Upper lobe of right lung (tissue), 1 donor: Measurements from ENCODE around the gene USE1. TPM values are rescaled to one million over a fixed set of nuclear protein-coding genes. Genes with fewer than 3 reads are reported as not detected.

ENCODE experiments used
- ATAC-seq: fragments of 200-7000 bp; cut with Tn5 transposase; one replicate; pipeline ENCODE4 v1.9.1; 2020; ENCODE audit warnings: mild to moderate bottlenecking, moderate library complexity
- DNase-seq: peaks from one replicate; pipeline ENCODE4 v3.0.0-alpha.2; 2020
- H3K27ac ChIP-seq: fragments of 200-600 bp; one replicate; pipeline ENCODE4 v1.8.0; 2022
- H3K27me3 ChIP-seq: fragments of 200-600 bp; one replicate; pipeline ENCODE4 v1.8.0; 2022; ENCODE audit warnings: mild to moderate bottlenecking
- H3K36me3 ChIP-seq: fragments of 200-600 bp; one replicate; pipeline ENCODE4 v1.8.0; 2022
- H3K4me1 ChIP-seq: fragments of 200-600 bp; one replicate; pipeline ENCODE4 v1.8.0; 2022
- H3K4me3 ChIP-seq: fragments of 200-600 bp; one replicate; pipeline ENCODE4 v1.8.0; 2022; ENCODE audit warnings: mild to moderate bottlenecking
- H3K9me3 ChIP-seq: fragments of 200-600 bp; one replicate; pipeline ENCODE4 v1.8.0; 2022
- intact Hi-C: fragments of 100-400 bp; cut with DNase I; formaldehyde crosslinking; loops from one replicate; pipeline ENCODE4 v1.11.0; 2022
- total RNA-seq: library from RNA; stranded (reverse); fragmentation: NEBNext Ultra II Directional; extraction: Animal tissue kit (Norgen Biotek cat#: 25700); gene quantifications from one replicate; pipeline ENCODE4 v1.2.1, GENCODE V29; 2021
- TF ChIP-seq, protein P1 (sequence below): fragments of 200-600 bp; IDR thresholded peaks from one replicate; pipeline ENCODE4 v1.8.0; 2022; ENCODE audit warnings: antibody characterized with exemption
- donor health status: DM: no; HTN: yes; CAD: no; lungs with severe emphysema.

The USE1 gene
- total RNA-seq, 1 donor from 2014 or later: 24.0 TPM

DNA sequence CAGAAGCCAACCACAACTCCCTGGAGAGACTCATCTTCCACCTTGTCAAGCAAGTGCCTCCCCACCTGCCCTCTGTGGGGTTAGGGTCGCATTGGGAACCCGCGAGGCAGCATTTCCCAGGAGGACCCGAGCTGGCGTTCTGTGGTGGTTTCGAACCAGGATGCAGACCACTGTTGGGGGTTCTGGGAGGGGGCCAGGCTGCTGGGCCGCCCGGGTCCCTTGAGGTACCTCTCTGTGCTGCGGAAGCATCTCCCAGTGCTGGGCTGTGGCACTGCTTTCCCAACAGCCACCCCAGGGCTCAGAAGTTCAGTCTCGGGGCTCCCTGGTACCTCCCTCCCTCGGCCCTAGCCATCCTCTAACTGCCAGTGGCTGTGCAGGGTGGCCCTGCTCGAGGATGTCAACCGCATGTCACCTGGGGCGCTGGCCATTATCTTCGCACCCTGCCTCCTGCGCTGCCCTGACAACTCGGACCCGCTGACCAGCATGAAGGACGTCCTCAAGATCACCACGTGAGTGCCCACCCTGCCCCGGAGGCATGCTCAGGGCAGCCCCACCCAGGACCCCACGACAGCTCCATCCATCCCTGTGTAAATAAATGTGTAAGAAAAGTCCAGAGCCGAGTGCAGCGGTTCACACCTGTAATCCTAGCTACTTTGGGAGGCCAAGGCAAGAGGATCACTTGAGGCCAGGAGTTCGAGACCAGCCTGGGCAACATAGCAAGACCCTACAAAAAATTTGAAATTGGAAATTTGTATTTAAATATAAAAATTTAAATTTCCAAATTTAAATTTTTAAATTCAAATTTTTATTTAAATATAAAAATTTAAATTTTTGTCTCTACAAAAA lies 8.2 kb upstream of the USE1 start:
- no peak overlapping the region for H3K27ac ChIP-seq
- no peak overlapping the region for H3K4me3 ChIP-seq
- no peak for ATAC-seq
- no peak for DNase-seq
- H3K36me3 ChIP-seq: peaks cover 65% of the 10 kb centered on the region
- no peaks in the 10 kb centered on the region for H3K4me1 ChIP-seq
- intact Hi-C loops: no loop called here
- H3K9me3 ChIP-seq: no peaks in the 10 kb centered on the region
- TF ChIP-seq, protein P1, sequence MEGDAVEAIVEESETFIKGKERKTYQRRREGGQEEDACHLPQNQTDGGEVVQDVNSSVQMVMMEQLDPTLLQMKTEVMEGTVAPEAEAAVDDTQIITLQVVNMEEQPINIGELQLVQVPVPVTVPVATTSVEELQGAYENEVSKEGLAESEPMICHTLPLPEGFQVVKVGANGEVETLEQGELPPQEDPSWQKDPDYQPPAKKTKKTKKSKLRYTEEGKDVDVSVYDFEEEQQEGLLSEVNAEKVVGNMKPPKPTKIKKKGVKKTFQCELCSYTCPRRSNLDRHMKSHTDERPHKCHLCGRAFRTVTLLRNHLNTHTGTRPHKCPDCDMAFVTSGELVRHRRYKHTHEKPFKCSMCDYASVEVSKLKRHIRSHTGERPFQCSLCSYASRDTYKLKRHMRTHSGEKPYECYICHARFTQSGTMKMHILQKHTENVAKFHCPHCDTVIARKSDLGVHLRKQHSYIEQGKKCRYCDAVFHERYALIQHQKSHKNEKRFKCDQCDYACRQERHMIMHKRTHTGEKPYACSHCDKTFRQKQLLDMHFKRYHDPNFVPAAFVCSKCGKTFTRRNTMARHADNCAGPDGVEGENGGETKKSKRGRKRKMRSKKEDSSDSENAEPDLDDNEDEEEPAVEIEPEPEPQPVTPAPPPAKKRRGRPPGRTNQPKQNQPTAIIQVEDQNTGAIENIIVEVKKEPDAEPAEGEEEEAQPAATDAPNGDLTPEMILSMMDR: no peak
- no peaks in the 10 kb centered on the region for H3K27me3 ChIP-seq

DNA sequence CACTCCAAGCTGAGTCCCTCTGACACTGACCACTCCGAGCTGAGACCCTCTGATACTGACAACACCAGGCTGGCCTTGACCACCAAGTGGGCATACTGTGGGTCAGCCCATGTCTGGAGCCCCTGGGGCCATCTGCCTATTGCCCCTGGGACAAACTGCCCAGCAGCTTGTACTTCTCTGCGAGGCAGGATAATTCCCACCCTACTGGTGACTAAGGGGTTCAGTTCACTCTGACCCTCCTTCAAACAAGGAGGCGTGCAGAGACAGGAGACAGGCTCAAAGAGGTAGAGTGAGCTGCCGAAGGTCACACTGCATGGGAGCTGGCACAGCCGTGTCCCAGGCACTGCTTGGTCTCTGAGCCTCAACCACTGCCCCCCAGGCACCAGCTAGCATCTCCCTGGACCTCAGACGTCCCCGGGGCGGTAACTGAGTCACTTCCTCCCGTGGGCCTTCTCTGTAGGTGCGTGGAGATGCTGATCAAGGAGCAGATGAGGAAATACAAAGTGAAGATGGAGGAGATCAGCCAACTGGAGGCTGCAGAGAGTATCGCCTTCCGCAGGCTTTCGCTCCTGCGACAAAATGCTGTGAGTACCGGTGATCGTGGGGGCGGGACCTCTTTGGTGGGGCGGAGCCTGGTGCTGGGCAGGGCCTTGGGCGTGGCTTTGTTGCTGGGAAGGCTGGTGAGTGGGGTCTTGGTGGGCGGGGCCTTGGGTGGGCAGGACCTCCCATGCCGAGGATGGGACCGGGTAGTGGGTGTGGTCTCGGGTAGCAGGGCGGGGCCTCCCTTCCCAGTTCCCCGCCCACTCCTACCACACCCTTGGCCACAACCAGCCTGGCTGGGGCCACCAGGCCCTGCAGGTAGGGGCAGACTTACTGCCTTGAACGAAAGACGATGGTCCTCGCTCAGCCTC lies 5.8 kb upstream of the USE1 start:
- Histone ChIP-seq H3K9me3 (no peaks in the 10 kb centered on the region), H3K27ac (no peak overlapping the region), H3K4me3 (no peak overlapping the region), H3K36me3 (peaks cover 49% of the 10 kb centered on the region), H3K4me1 (peaks cover 1% of the 10 kb centered on the region), H3K27me3 (no peaks in the 10 kb centered on the region)
- DNase-seq: no peak
- TF ChIP-seq, protein P1: no peak
- ATAC-seq: peak; percentile 37
- intact Hi-C loops: no loop called here

DNA sequence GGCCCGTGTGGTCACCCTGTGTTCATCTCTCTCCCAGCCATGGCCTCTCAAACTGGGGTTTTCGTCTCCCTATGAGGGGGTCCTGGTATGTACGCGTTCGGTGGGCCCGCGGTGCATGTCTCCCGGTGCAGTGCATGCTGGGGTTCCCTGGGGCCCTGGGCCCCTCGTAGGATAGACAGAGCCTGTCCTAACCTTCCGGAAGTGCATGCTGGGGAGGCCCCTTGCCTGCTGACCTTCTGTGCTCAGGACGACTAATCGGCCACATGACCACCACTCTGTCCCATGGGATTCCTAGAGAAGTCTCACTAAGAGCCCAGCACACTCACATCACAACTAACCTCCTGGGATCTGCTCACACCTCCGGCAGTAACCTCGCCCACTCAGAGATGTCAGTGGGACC lies 4.9 kb upstream of the USE1 start:
- Histone ChIP-seq H3K4me3 (no peak overlapping the region), H3K4me1 (peaks cover 7% of the 10 kb centered on the region), H3K27me3 (no peaks in the 10 kb centered on the region), H3K9me3 (no peaks in the 10 kb centered on the region), H3K36me3 (peaks cover 48% of the 10 kb centered on the region), H3K27ac (no peak overlapping the region)
- DNase-seq (no peak), ATAC-seq (no peak)
- TF ChIP-seq, protein P1: no peak
- intact Hi-C loops: no loop called here

DNA sequence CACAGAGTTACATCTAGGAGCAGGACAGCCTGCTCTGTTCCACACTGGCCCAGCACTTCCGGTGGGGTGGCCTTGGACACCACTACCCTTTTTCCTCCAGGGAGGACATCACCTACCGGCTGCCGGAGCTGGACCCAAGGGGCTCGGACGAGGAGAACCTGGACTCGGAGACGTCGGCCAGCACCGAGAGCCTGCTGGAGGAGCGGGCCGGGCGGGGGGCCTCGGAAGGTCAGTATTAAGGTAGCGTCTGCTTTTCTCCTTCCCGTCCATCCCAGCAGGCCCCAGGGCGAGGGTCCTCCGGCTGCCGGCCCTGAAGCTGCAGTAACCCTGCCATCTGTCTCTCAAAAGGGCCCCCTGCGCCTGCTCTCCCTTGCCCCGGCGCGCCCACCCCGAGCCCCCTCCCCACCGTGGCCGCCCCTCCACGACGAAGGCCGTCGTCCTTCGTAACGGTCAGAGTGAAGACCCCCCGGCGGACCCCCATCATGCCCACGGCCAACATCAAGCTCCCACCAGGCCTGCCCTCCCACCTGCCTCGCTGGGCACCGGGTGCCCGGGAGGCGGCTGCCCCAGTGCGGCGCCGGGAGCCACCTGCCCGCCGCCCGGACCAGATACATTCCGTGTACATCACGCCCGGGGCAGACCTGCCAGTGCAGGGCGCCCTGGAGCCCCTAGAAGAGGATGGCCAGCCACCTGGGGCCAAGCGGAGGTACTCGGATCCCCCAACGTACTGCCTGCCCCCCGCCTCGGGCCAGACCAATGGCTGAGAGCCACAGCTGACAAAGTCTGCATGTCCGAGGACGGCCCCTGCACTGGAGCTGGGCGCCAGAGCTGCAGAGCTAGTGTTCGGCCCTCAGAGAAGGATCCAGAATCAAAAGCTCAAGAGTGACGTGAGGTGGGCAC lies 3.4 kb upstream of the USE1 start:
- intact Hi-C loops: no loop called here
- Histone ChIP-seq H3K9me3 (no peaks in the 10 kb centered on the region), H3K27me3 (no peaks in the 10 kb centered on the region), H3K4me3 (no peak overlapping the region), H3K36me3 (peaks cover 37% of the 10 kb centered on the region), H3K4me1 (peaks cover 13% of the 10 kb centered on the region), H3K27ac (no peak overlapping the region)
- DNase-seq: no peak
- no peak for ATAC-seq
- TF ChIP-seq, protein P1: no peak

DNA sequence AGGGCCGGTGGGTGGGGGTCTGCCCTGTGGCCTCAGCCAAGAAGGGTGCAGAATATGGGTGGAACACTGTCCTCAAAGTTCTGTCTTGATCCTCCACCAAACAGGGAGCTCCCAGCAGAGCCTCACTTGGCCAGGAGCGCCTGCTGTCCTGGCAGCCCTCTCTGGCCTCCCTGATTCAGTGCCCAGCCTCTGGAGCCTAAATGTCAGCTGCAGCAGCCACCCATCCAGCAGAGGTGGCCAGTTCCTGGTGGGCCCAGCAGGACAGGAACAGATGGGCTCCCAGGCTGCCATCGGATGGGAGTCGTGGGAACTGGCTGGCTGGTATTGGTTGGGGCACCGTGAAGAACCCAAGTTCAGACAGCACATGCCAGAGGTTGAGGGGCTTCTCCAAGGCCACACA lies 1.8 kb upstream of the USE1 start:
- TF ChIP-seq, protein P1: no peak
- H3K4me1 ChIP-seq: peaks cover 13% of the 10 kb centered on the region
- no peak overlapping the region for H3K27ac ChIP-seq
- no peaks in the 10 kb centered on the region for H3K27me3 ChIP-seq
- DNase-seq (no peak), ATAC-seq (no peak)
- intact Hi-C loops: no loop called here
- H3K36me3 ChIP-seq: peaks cover 44% of the 10 kb centered on the region
- no peak overlapping the region for H3K4me3 ChIP-seq
- H3K9me3 ChIP-seq: no peaks in the 10 kb centered on the region
